ENCODE results near the gene NCKIPSD. TPM values are rescaled to one million over a fixed set of nuclear protein-coding genes. Genes with fewer than 3 reads are reported as not detected.

The NCKIPSD gene
- total RNA-seq, 1 experiment from 2014 or later: 46.0 TPM

- no peak overlapping the region for H3K4me2 ChIP-seq (ENCODE audit: insufficient read depth, insufficient read length, low read length)
- Mint-ChIP-seq H3K36me3 (ENCODE audit: insufficient read depth in 1 of 3, low read depth in 3 of 3) (peaks cover 17 to 53% (median 52%) of the 10 kb centered on the region in 3 experiments; a peak in 6 of 7 replicates), H3K4me1 (peaks cover 28 to 31% of the 10 kb centered on the region in 2 experiments), H3K27ac (peak overlapping the region; percentile 86 to 93 (median 92); a peak in 5 of 7 replicates), H3K9me3 (no peaks in the 10 kb centered on the region), H3K4me3 (peak overlapping the region; percentile 41 to 72; a peak in 4 of 5 replicates), H3K27me3 (ENCODE audit: low read depth) (no peaks in the 10 kb centered on the region; the same call in 1 of the 2 replicates)
- no peak overlapping the region for H2AK5ac ChIP-seq (ENCODE audit: insufficient read length, low read length)
- no peak for DNase-seq
- no peaks in the 10 kb centered on the region for H3K27me3 ChIP-seq (ENCODE audit: insufficient read depth, low read length)
- H4K20me1 ChIP-seq (ENCODE audit: control insufficient read depth, insufficient read depth, insufficient read length): peaks cover 2% of the 10 kb centered on the region
- peaks cover 2% of the 10 kb centered on the region for H3K4me1 ChIP-seq (ENCODE audit: insufficient read depth, low read length)
- no peak overlapping the region for H2BK5ac ChIP-seq (ENCODE audit: insufficient read length, low read length)
- H3K18ac ChIP-seq (ENCODE audit: insufficient read length, low read depth, low read length): no peak overlapping the region
- H2AFZ ChIP-seq (ENCODE audit: low read length): no peak overlapping the region
- no peak overlapping the region for H3K4ac ChIP-seq (ENCODE audit: low read depth, low read length)
- no peak overlapping the region for H3T11ph ChIP-seq (ENCODE audit: low read length)
- no peak overlapping the region for H4K91ac ChIP-seq (ENCODE audit: insufficient read length, low read depth, low read length)
- no peak overlapping the region for H2BK20ac ChIP-seq (ENCODE audit: low read depth, low read length, poor library complexity, severe bottlenecking)
- H2BK15ac ChIP-seq (ENCODE audit: low read depth, low read length): no peak overlapping the region
- H3K9ac ChIP-seq (ENCODE audit: extremely low read depth, insufficient read length, low read length): no peak overlapping the region
- H3K23me2 ChIP-seq (ENCODE audit: insufficient read length, low read depth, low read length, poor library complexity, severe bottlenecking): peaks cover 6% of the 10 kb centered on the region
- WGBS (ENCODE audit: extremely low coverage, insufficient read length, low lambda C conversion rate): no CpG with 5 or more reads among the region's 6 CpGs
- H3K23ac ChIP-seq (ENCODE audit: insufficient read length, low read depth, low read length): no peak overlapping the region
- H3K27ac ChIP-seq (ENCODE audit: insufficient read length, low read depth, low read length): no peak overlapping the region
- no peak overlapping the region for H4K5ac ChIP-seq (ENCODE audit: insufficient read length, low read depth, low read length)
- H3K79me2 ChIP-seq (ENCODE audit: insufficient read depth, low read length): no peaks in the 10 kb centered on the region
- H3K79me1 ChIP-seq (ENCODE audit: insufficient read depth, low read depth, low read length, poor library complexity, severe bottlenecking): no peaks in the 10 kb centered on the region
- H2BK12ac ChIP-seq (ENCODE audit: insufficient read length, low read depth, low read length): no peak overlapping the region
- H3K9me3 ChIP-seq (ENCODE audit: control insufficient read depth, low read depth, low read length): no peaks in the 10 kb centered on the region
- TF ChIP-seq CTCF (conservative IDR thresholded peaks at IDR 0.05): no peak
- no peak overlapping the region for H2BK120ac ChIP-seq (ENCODE audit: low read depth, low read length, poor library complexity, severe bottlenecking)
- H4K8ac ChIP-seq (replicated peaks; ENCODE audit: insufficient read length, low read depth, low read length): no peak overlapping the region
- no peak overlapping the region for H3K56ac ChIP-seq (ENCODE audit: insufficient read length, low read depth, low read length)
- no peak overlapping the region for H3K14ac ChIP-seq (ENCODE audit: insufficient read depth, low read length)
These were observed 48.4 kb downstream of the NCKIPSD start for GRCh38 chr3:48637305-48637704.

Data from H9 (cell line).